ENCODE measurements around the gene RBL2. TPM values are rescaled to one million over a fixed set of nuclear protein-coding genes. Genes with fewer than 3 reads are reported as not detected.
"Not testable (repeated sequence)": the region's sequence is repeated elsewhere in the genome, so short reads cannot be mapped to it uniquely, and the experiment has no call there.

RBL2 gene
- total RNA-seq, 1 experiment from 2014 or later, result 38.4 TPM

GRCh38 chr16:53511084-53511402 is 76.8 kb downstream of the RBL2 start (continued):
- TF ChIP-seq PREB (CRISPR knock-in tag; IDR thresholded peaks at IDR 0.05; ENCODE audit: borderline replicate concordance) (no peak), TCF7 (CRISPR knock-in tag; IDR thresholded peaks at IDR 0.05; ENCODE audit: low read depth) (no peak), NR2C2 (CRISPR knock-in tag; IDR thresholded peaks at IDR 0.05) (no peak), ZSCAN18 (CRISPR knock-in tag; IDR thresholded peaks at IDR 0.05) (no peak)

GRCh38 chr16:53511403-53512280 is 77.4 kb downstream of the RBL2 start:
- no peak for ATAC-seq

GRCh38 chr16:53512795-53513194 is 78.5 kb downstream of the RBL2 start:
- ATAC-seq; H3K4me3 Mint-ChIP-seq; H3K27ac Mint-ChIP-seq; POLR2A ChIA-PET; CTCF ChIA-PET; DNase-seq (ENCODE audit: low spot score); H3K4me1 Mint-ChIP-seq; H3K36me3 Mint-ChIP-seq; H3K27me3 Mint-ChIP-seq (ENCODE audit: low read depth): not testable (repeated sequence)
- peaks cover 26% of the 10 kb centered on the region for H3K9me3 Mint-ChIP-seq

More at GRCh38 chr16:53511403-53512280, 77.4 kb downstream of the RBL2 start:
- ChIA-PET CTCF (interaction anchor here (1.6 kb wide), 1 partner anchor 17 kb away, joined by 11 read pairs; no protein-coding TSS in a partner anchor), POLR2A (no interaction called here)
- Mint-ChIP-seq H3K4me1 (peaks cover 9% of the 10 kb centered on the region), H3K9me3 (peaks cover 26% of the 10 kb centered on the region), H3K4me3 (no peak overlapping the region), H3K36me3 (peaks cover 8% of the 10 kb centered on the region), H3K27me3 (ENCODE audit: low read depth) (no peaks in the 10 kb centered on the region), H3K27ac (no peak overlapping the region)
- TF ChIP-seq CBFB (CRISPR knock-in tag; IDR thresholded peaks at IDR 0.05; ENCODE audit: low read depth), result no peak
- TF ChIP-seq ZNF317 (CRISPR knock-in tag; IDR thresholded peaks at IDR 0.05; ENCODE audit: borderline replicate concordance, low read depth), result no peak
- TF ChIP-seq GABPB1 (CRISPR knock-in tag; IDR thresholded peaks at IDR 0.05), result peak; percentile 11
- no peak for TF ChIP-seq TEAD1 (CRISPR knock-in tag; IDR thresholded peaks at IDR 0.05)
- TF ChIP-seq PRDM15 (CRISPR knock-in tag; IDR thresholded peaks at IDR 0.05), result no peak
- TF ChIP-seq IRF2 (CRISPR knock-in tag; IDR thresholded peaks at IDR 0.05; ENCODE audit: borderline replicate concordance, low read depth), result no peak
- no peak for TF ChIP-seq SOX15 (CRISPR knock-in tag; IDR thresholded peaks at IDR 0.05)
- no peak for DNase-seq (ENCODE audit: low spot score)

GRCh38 chr16:53515259-53515658 is 81.0 kb downstream of the RBL2 start:
- no peak overlapping the region for H3K27ac Mint-ChIP-seq
- ChIA-PET POLR2A (no interaction called here), CTCF (no interaction called here)
- peaks cover 8% of the 10 kb centered on the region for H3K36me3 Mint-ChIP-seq
- ATAC-seq (no peak), DNase-seq (ENCODE audit: low spot score) (no peak)
- TF ChIP-seq HMGA2 (CRISPR knock-in tag; IDR thresholded peaks at IDR 0.05), result no peak
- TF ChIP-seq STAT6 (CRISPR knock-in tag; conservative IDR thresholded peaks at IDR 0.05; ENCODE audit: low read depth), result no peak
- no peak for TF ChIP-seq IRF1 (CRISPR knock-in tag; IDR thresholded peaks at IDR 0.05)
- no peak overlapping the region for H3K4me3 Mint-ChIP-seq
- no peaks in the 10 kb centered on the region for H3K27me3 Mint-ChIP-seq (ENCODE audit: low read depth)
- peaks cover 4% of the 10 kb centered on the region; the same call in 1 of the 2 replicates for H3K4me1 Mint-ChIP-seq
- peaks cover 30% of the 10 kb centered on the region for H3K9me3 Mint-ChIP-seq
